Dedifferentiated amniotic fluid mesenchymal stem cell (primary cell): ENCODE data around the gene ABCA10.

Source experiments
- DNase-seq: peaks from one replicate; pipeline ENCODE4 v3.0.0-alpha.2; 2016; ENCODE audit errors: extremely low spot score

The ABCA10 gene

GRCh38 chr17:69103557-69104233, 124.9 kb downstream of the ABCA10 start:
- no peak for DNase-seq

- DNase-seq, result no peak
Observed at GRCh38 chr17:69098625-69099024, 130.0 kb downstream of the ABCA10 start.
